PC-9 (cell line): Measurements from ENCODE around the gene FAM118A. TPM values are rescaled to one million over a fixed set of nuclear protein-coding genes. Genes with fewer than 3 reads are reported as not detected.

ENCODE experiments used
- BruUV-seq: library from RNA; stranded (reverse); fragments of 400-500 nt; replicated peaks from 2 replicates; lab custom pipeline; 2021; lab: Mats Ljungman, UMichigan
- CTCF ChIA-PET: fragments of 300-600 bp; sonication (Branson Sonifier 250); formaldehyde crosslinking; loops from one replicate; lab custom pipeline; 2022; ENCODE audit warnings: antibody characterized with exemption; lab: Charles Lee
- POLR2A ChIA-PET: fragments of 300-600 bp; sonication (Branson Sonifier 250); formaldehyde crosslinking; loops from one replicate; lab custom pipeline; 2022; ENCODE audit warnings: antibody characterized with exemption; ENCODE audit not compliant: unreplicated experiment; lab: Charles Lee
- DNase-seq, 2 experiments: peaks; one replicate each; pipeline versions ENCODE4 v3.0.0 to v3.0.0-alpha.2; 2015 to 2022; ENCODE audit warnings: mixed read lengths in 1 of 2
- H2AFZ ChIP-seq: fragments of 200-600 bp; sonication (generic); 2 replicates; pipeline ENCODE4 v1.8.1; 2017; ENCODE audit warnings: antibody characterized with exemption
- H3F3A ChIP-seq: fragments of 200-600 bp; sonication (generic); 2 replicates; pipeline ENCODE4 v1.8.1; 2017; ENCODE audit warnings: antibody characterized with exemption, mild to moderate bottlenecking, low read depth; ENCODE audit not compliant: insufficient read depth
- H3K27ac ChIP-seq: fragments of 200-600 bp; sonication (generic); 2 replicates; pipeline ENCODE4 v1.6.1; 2016; ENCODE audit warnings: mixed run types
- H3K27me3 ChIP-seq: fragments of 200-600 bp; sonication (generic); 2 replicates; pipeline ENCODE4 v1.6.1; 2016; ENCODE audit warnings: low read depth, mixed run types; ENCODE audit not compliant: insufficient read depth
- H3K36me3 ChIP-seq: fragments of 200-600 bp; sonication (generic); 2 replicates; pipeline ENCODE4 v1.6.1; 2016; ENCODE audit warnings: low read depth, mixed run types
- H3K4me1 ChIP-seq: fragments of 200-600 bp; sonication (generic); replicated peaks from 2 replicates; pipeline ENCODE4 v1.6.1; 2016; ENCODE audit warnings: mixed run types; ENCODE audit not compliant: insufficient read depth
- H3K4me2 ChIP-seq: fragments of 200-600 bp; sonication (generic); 2 replicates; pipeline ENCODE4 v1.6.1; 2017; ENCODE audit warnings: mixed run types
- H3K4me3 ChIP-seq: fragments of 200-600 bp; sonication (generic); 2 replicates; pipeline ENCODE4 v1.6.1; 2016; ENCODE audit warnings: mixed run types
- H3K79me2 ChIP-seq: fragments of 200-600 bp; sonication (generic); 2 replicates; pipeline ENCODE4 v1.6.1; 2017; ENCODE audit warnings: low read depth, mixed run types
- H3K9me2 ChIP-seq: fragments of 200-600 bp; sonication (generic); 2 replicates; pipeline ENCODE4 v1.8.1; 2017; ENCODE audit warnings: mild to moderate bottlenecking; ENCODE audit not compliant: insufficient read depth
- H3K9me3 ChIP-seq: fragments of 200-600 bp; sonication (generic); 2 replicates; pipeline ENCODE4 v1.8.1; 2016; ENCODE audit warnings: low read depth; ENCODE audit not compliant: insufficient read depth
- H4K20me1 ChIP-seq: fragments of 200-600 bp; sonication (generic); 2 replicates; pipeline ENCODE4 v1.8.1; 2017; ENCODE audit not compliant: insufficient read depth
- CTCF ChIP-seq: fragments of 200-600 bp; sonication (generic); conservative IDR thresholded peaks from 2 replicates; pipeline ENCODE4 v1.6.1; 2017; ENCODE audit warnings: mixed run types, antibody characterized with exemption, mild to moderate bottlenecking, moderate library complexity
- EZH2 ChIP-seq: fragments of 200-600 bp; sonication (generic); IDR thresholded peaks from 2 replicates; pipeline ENCODE4 v1.8.0; 2017; ENCODE audit warnings: antibody characterized with exemption, low read depth
- intact Hi-C: fragments of 100-400 bp; cut with micrococcal nuclease; formaldehyde crosslinking; loops from one replicate; pipeline ENCODE4 v1.10.0; 2022; ENCODE audit not compliant: unreplicated experiment
- total RNA-seq: library from RNA; stranded (reverse); gene quantifications from 2 replicates; pipeline ENCODE4 v1.2.3, GENCODE V29; 2021

FAM118A gene
- total RNA-seq, 1 experiment from 2014 or later = 24.4 TPM

- CTCF ChIA-PET = interaction anchor here (0.5 kb wide), 1 partner anchor 26 kb away, joined by 4 read pairs; no protein-coding TSS in a partner anchor
- H2AFZ ChIP-seq = no peak overlapping the region
- DNase-seq = no peak
- no peaks in the 10 kb centered on the region for H4K20me1 ChIP-seq
- no peaks in the 10 kb centered on the region for H3K9me3 ChIP-seq
- H3F3A ChIP-seq = no peaks in the 10 kb centered on the region
- intact Hi-C loops = no loop called here
- H3K27ac ChIP-seq = no peak overlapping the region
- no peaks in the 10 kb centered on the region for H3K27me3 ChIP-seq
- no peaks in the 10 kb centered on the region for H3K4me1 ChIP-seq
- no peak overlapping the region for H3K4me2 ChIP-seq
- H3K79me2 ChIP-seq = no peaks in the 10 kb centered on the region
- POLR2A ChIA-PET = no interaction called here
- no TSS peak for BruUV-seq
- no peak for TF ChIP-seq CTCF
- no peak for TF ChIP-seq EZH2
- H3K36me3 ChIP-seq = no peaks in the 10 kb centered on the region
- no peak overlapping the region for H3K4me3 ChIP-seq
- no peaks in the 10 kb centered on the region for H3K9me2 ChIP-seq
Observed at GRCh38 chr22:45353786-45354185, 44.1 kb downstream of the FAM118A start.

DNA sequence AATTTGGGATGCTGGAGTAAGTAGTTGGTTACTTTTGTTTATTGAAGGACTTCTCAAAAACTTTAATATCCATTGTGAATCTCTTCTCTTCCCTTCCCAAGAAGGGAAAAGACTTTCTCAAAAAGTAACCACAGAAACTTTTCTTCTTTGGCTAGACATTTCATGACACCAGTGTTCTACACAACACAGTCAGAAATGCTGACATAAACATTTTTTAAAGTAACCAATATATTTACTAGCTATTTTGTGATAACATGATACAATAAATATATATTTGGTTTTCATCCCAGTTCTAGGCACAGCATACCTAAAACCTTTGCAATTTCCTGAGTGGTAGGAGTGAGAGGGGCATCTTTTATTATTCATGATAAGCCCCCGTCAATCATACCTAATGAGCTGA lies 47.8 kb downstream of the FAM118A start:
- Histone ChIP-seq H3K4me1 (no peaks in the 10 kb centered on the region), H3K36me3 (no peaks in the 10 kb centered on the region), H2AFZ (no peak overlapping the region), H3K9me2 (no peaks in the 10 kb centered on the region), H3K4me3 (no peak overlapping the region), H3F3A (no peaks in the 10 kb centered on the region), H4K20me1 (no peaks in the 10 kb centered on the region), H3K27ac (no peak overlapping the region), H3K9me3 (no peaks in the 10 kb centered on the region), H3K4me2 (no peak overlapping the region), H3K79me2 (no peaks in the 10 kb centered on the region), H3K27me3 (no peaks in the 10 kb centered on the region)
- BruUV-seq = no TSS peak
- DNase-seq = no peak
- TF ChIP-seq CTCF (no peak), EZH2 (no peak)
- ChIA-PET CTCF (no interaction called here), POLR2A (interaction anchor here (0.6 kb wide), 2 partner anchors 427 to 1266 kb away, joined by 5 to 6 read pairs; no protein-coding TSS in a partner anchor)
- intact Hi-C loops = no loop called here

DNA sequence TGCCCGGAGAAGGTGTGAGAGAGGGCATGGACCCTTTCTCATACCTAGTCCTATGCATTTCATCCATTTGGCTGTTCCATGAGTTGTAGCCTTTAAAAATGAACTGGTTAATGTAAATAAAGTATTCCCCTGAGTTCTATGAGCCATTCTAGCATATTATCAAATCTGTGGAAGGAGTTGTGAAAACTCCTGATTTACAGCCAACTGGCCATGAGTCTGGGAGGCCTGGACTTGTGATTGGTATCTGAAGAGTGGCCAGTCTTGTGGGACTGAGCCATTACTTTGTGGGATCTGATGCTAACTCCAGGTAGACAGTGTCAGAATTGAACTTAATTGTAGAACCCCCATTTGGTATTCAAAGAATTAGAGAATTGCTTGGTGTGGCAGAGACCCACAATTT lies 48.4 kb downstream of the FAM118A start:
- no peaks in the 10 kb centered on the region for H3K9me3 ChIP-seq
- H3K4me2 ChIP-seq = no peak overlapping the region
- H4K20me1 ChIP-seq = no peaks in the 10 kb centered on the region
- TF ChIP-seq CTCF (no peak), EZH2 (no peak)
- H3K4me1 ChIP-seq = no peaks in the 10 kb centered on the region
- ChIA-PET POLR2A (no interaction called here), CTCF (no interaction called here)
- no peaks in the 10 kb centered on the region for H3K9me2 ChIP-seq
- no TSS peak for BruUV-seq
- no peak overlapping the region for H3K4me3 ChIP-seq
- no peaks in the 10 kb centered on the region for H3K36me3 ChIP-seq
- H2AFZ ChIP-seq = no peak overlapping the region
- H3K27ac ChIP-seq = no peak overlapping the region
- H3K27me3 ChIP-seq = no peaks in the 10 kb centered on the region
- no peaks in the 10 kb centered on the region for H3F3A ChIP-seq
- no peak for DNase-seq
- intact Hi-C loops = no loop called here
- H3K79me2 ChIP-seq = no peaks in the 10 kb centered on the region
